Measurements from ENCODE around the gene CRHBP. TPM values are rescaled to one million over a fixed set of nuclear protein-coding genes. Genes with fewer than 3 reads are reported as not detected.

CRHBP gene
- total and polyA plus RNA-seq, 2 donors from 2014 or later = 8.6 to 67.7 TPM

GRCh38 chr5:77012601-77013000 lies 59.8 kb downstream of the CRHBP start:
- no peaks in the 10 kb centered on the region for H3K36me3 ChIP-seq (ENCODE audit: control insufficient read depth in 2 of 3, insufficient read depth in 3 of 3, low read length in 3 of 3)
- no peak for FAIRE-seq
- H3K27ac ChIP-seq (ENCODE audit: low read depth in 2 of 2, low read length in 2 of 2) = no peak overlapping the region
- no peak for DNase-seq
- TF ChIP-seq CTCF (IDR thresholded peaks at IDR 0.05; ENCODE audit: borderline replicate concordance, extremely low read depth, insufficient read depth) = no peak
- no peaks in the 10 kb centered on the region for H3K9me3 ChIP-seq (ENCODE audit: control insufficient read depth in 2 of 3, insufficient read depth in 1 of 3, low read length in 3 of 3)
- H3K9ac ChIP-seq (ENCODE audit: low read length in 3 of 3) = no peak overlapping the region
- H3K27me3 ChIP-seq (ENCODE audit: control insufficient read depth, insufficient read depth, low read length) = no peaks in the 10 kb centered on the region
- intact Hi-C loops (cut with DNase I) = no loop called here
- H3K4me1 ChIP-seq (ENCODE audit: control insufficient read depth in 2 of 3, insufficient read depth in 2 of 3, low read depth in 1 of 3, low read length in 3 of 3) = no peaks in the 10 kb centered on the region
- H3K4me3 ChIP-seq (ENCODE audit: low read length in 3 of 3) = no peak overlapping the region

- peak; percentile 40 for TF ChIP-seq CTCF (IDR thresholded peaks at IDR 0.05; ENCODE audit: borderline replicate concordance, extremely low read depth, insufficient read depth)
- DNase-seq (peak in 2 of 5 donors; percentile 72 to 77), FAIRE-seq (peak; percentile 66)
- Histone ChIP-seq H3K4me1 (ENCODE audit: control insufficient read depth in 2 of 3, insufficient read depth in 2 of 3, low read depth in 1 of 3, low read length in 3 of 3) (no peaks in the 10 kb centered on the region), H3K27ac (ENCODE audit: low read depth in 2 of 2, low read length in 2 of 2) (no peak overlapping the region), H3K36me3 (ENCODE audit: control insufficient read depth in 2 of 3, insufficient read depth in 3 of 3, low read length in 3 of 3) (no peaks in the 10 kb centered on the region), H3K4me3 (ENCODE audit: low read length in 3 of 3) (no peak overlapping the region), H3K9ac (ENCODE audit: low read length in 3 of 3) (no peak overlapping the region), H3K9me3 (ENCODE audit: control insufficient read depth in 2 of 3, insufficient read depth in 1 of 3, low read length in 3 of 3) (no peaks in the 10 kb centered on the region), H3K27me3 (ENCODE audit: control insufficient read depth, insufficient read depth, low read length) (no peaks in the 10 kb centered on the region)
- intact Hi-C loops (cut with DNase I) = no loop called here
These were observed 63.2 kb downstream of the CRHBP start for GRCh38 chr5:77015938-77016569.

GRCh38 chr5:77016962-77017361 lies 64.1 kb downstream of the CRHBP start:
- Histone ChIP-seq H3K4me1 (ENCODE audit: control insufficient read depth in 2 of 3, insufficient read depth in 2 of 3, low read depth in 1 of 3, low read length in 3 of 3) (no peaks in the 10 kb centered on the region), H3K36me3 (ENCODE audit: control insufficient read depth in 2 of 3, insufficient read depth in 3 of 3, low read length in 3 of 3) (no peaks in the 10 kb centered on the region), H3K27ac (ENCODE audit: low read depth in 2 of 2, low read length in 2 of 2) (no peak overlapping the region), H3K9ac (ENCODE audit: low read length in 3 of 3) (no peak overlapping the region), H3K9me3 (ENCODE audit: control insufficient read depth in 2 of 3, insufficient read depth in 1 of 3, low read length in 3 of 3) (no peaks in the 10 kb centered on the region), H3K4me3 (ENCODE audit: low read length in 3 of 3) (no peak overlapping the region), H3K27me3 (ENCODE audit: control insufficient read depth, insufficient read depth, low read length) (no peaks in the 10 kb centered on the region)
- FAIRE-seq = no peak
- DNase-seq = no peak
- no peak for TF ChIP-seq CTCF (IDR thresholded peaks at IDR 0.05; ENCODE audit: borderline replicate concordance, extremely low read depth, insufficient read depth)
- intact Hi-C loops (cut with DNase I) = no loop called here

- Histone ChIP-seq H3K4me3 (ENCODE audit: low read length in 3 of 3) (no peak overlapping the region), H3K4me1 (ENCODE audit: control insufficient read depth in 2 of 3, insufficient read depth in 2 of 3, low read depth in 1 of 3, low read length in 3 of 3) (peaks cover 0 to under 1% (median 0%) of the 10 kb centered on the region in 3 donors), H3K9me3 (ENCODE audit: control insufficient read depth in 2 of 3, insufficient read depth in 1 of 3, low read length in 3 of 3) (no peaks in the 10 kb centered on the region), H3K27me3 (ENCODE audit: control insufficient read depth, insufficient read depth, low read length) (no peaks in the 10 kb centered on the region), H3K9ac (ENCODE audit: low read length in 3 of 3) (no peak overlapping the region), H3K36me3 (ENCODE audit: control insufficient read depth in 2 of 3, insufficient read depth in 3 of 3, low read length in 3 of 3) (no peaks in the 10 kb centered on the region), H3K27ac (ENCODE audit: low read depth in 2 of 2, low read length in 2 of 2) (no peak overlapping the region)
- DNase-seq (no peak), FAIRE-seq (no peak)
- intact Hi-C loops (cut with DNase I) = no loop called here
- TF ChIP-seq CTCF (IDR thresholded peaks at IDR 0.05; ENCODE audit: borderline replicate concordance, extremely low read depth, insufficient read depth) = no peak
These were observed 64.8 kb downstream of the CRHBP start for GRCh38 chr5:77017668-77018067.
